ENCODE results near the gene CEBPE. TPM values are rescaled to one million over a fixed set of nuclear protein-coding genes. Genes with fewer than 3 reads are reported as not detected.
A peak's percentile ranks its signal among the peaks of the same experiment; 100 is the strongest.

The CEBPE gene
- total and polyA plus RNA-seq, 2 donors (not counting 3 experiments of a cell fraction or from before 2014, with no cell fraction given) = not detected

- Histone ChIP-seq H3K9ac (replicated peaks; ENCODE audit: extremely low read depth, insufficient read depth, low read length) (no peak overlapping the region), H3K9me1 (replicated peaks; ENCODE audit: control insufficient read depth, extremely low read depth, insufficient read depth, low read length) (no peaks in the 10 kb centered on the region), H3K4me3 (replicated peaks in 1 of 3; ENCODE audit: insufficient read depth in 1 of 3, low read depth in 1 of 3, low read length in 3 of 3) (no peak overlapping the region), H3K4me2 (ENCODE audit: insufficient read depth, low read length) (no peak overlapping the region), H4K20me1 (replicated peaks; ENCODE audit: control insufficient read depth, extremely low read depth, insufficient read depth, low read length) (no peaks in the 10 kb centered on the region), H3K4me1 (ENCODE audit: control insufficient read depth, extremely low read depth, insufficient read depth, low read length) (no peaks in the 10 kb centered on the region), H3K36me3 (ENCODE audit: control insufficient read depth in 2 of 2, extremely low read depth in 1 of 2, insufficient read depth in 2 of 2, low read length in 2 of 2) (no peaks in the 10 kb centered on the region), H3K79me2 (ENCODE audit: control insufficient read depth, insufficient read depth, low read length) (no peaks in the 10 kb centered on the region), H3K9me3 (replicated peaks; ENCODE audit: control insufficient read depth, insufficient read depth, low read length) (no peaks in the 10 kb centered on the region), H3K27me3 (ENCODE audit: control insufficient read depth in 2 of 2, insufficient read depth in 2 of 2, low read length in 2 of 2) (no peaks in the 10 kb centered on the region), H2AFZ (ENCODE audit: low read depth, low read length) (no peak overlapping the region), H3K27ac (ENCODE audit: insufficient read depth, low read depth, low read length) (no peak overlapping the region)
- dilution Hi-C loops (cut with MboI; ENCODE audit: extremely low pct_ligation_motif_present, low sequenced_read_pairs) = no loop called here
- no TSS peak for BruUV-seq (replicated peaks)
- CTCF ChIA-PET = interaction anchor here (1.9 kb wide), 1 partner anchor 27 kb away, joined by 12 read pairs; no protein-coding TSS in a partner anchor
- peak; percentile 39 for DNase-seq (ENCODE audit: low read depth, low spot score)
- intact Hi-C loops (cut with micrococcal nuclease) = no loop called here
- FAIRE-seq = no peak
- POLR2A ChIA-PET = no interaction called here
- TF ChIP-seq FOS (IDR thresholded peaks at IDR 0.05; ENCODE audit: borderline replicate concordance, insufficient read depth, low read length) = no peak
- no peak for TF ChIP-seq CTCF (IDR thresholded peaks at IDR 0.05; ENCODE audit: extremely low read depth in 1 of 2, insufficient read depth in 1 of 2, low read depth in 1 of 2, low read length in 2 of 2)
- no peak for TF ChIP-seq POLR2A (IDR thresholded peaks at IDR 0.05; ENCODE audit: low read depth, low read length)
- TF ChIP-seq EZH2 (IDR thresholded peaks at IDR 0.05; ENCODE audit: borderline replicate concordance, low read depth, low read length, severe bottlenecking) = no peak
- TF ChIP-seq JUN (IDR thresholded peaks at IDR 0.05; ENCODE audit: borderline replicate concordance, insufficient read depth, insufficient read length, low read depth) = no peak
- TF ChIP-seq GATA2 (IDR thresholded peaks at IDR 0.05; ENCODE audit: insufficient read depth, insufficient read length, low read depth, low read length) = no peak
- no peak for TF ChIP-seq POLR2AphosphoS5 (IDR thresholded peaks at IDR 0.05; ENCODE audit: insufficient read depth, low read depth, low read length)
- TF ChIP-seq MYC (IDR thresholded peaks at IDR 0.05; ENCODE audit: low read depth, low read length) = no peak
- no peak for TF ChIP-seq MAX (IDR thresholded peaks at IDR 0.05; ENCODE audit: insufficient read depth, insufficient read length)
These were observed 28.6 kb upstream of the CEBPE start for GRCh38 chr14:23147676-23148075.

All from endothelial cell of umbilical vein (primary cell).